HG03565 (cell line): ENCODE measurements around the gene BRD9.
"Not testable (repeated sequence)": the region's sequence is repeated elsewhere in the genome, so short reads cannot be mapped to it uniquely, and the experiment has no call there.

Experiments
- ATAC-seq: cut with Tn5 transposase; IDR thresholded peaks from one replicate; pipeline ENCODE4 v1.9.1; 2021; ENCODE audit warnings: mild to moderate bottlenecking, moderate library complexity; ENCODE audit not compliant: unreplicated experiment

Gene BRD9

GRCh38 chr5:923281-923873 lies 30.8 kb upstream of the BRD9 start:
- ATAC-seq: peak; percentile 56

- ATAC-seq: no peak
Observed at GRCh38 chr5:922436-923280, 30.1 kb upstream of the BRD9 start.

GRCh38 chr5:921456-922435 lies 29.1 kb upstream of the BRD9 start:
- ATAC-seq: no peak

DNA sequence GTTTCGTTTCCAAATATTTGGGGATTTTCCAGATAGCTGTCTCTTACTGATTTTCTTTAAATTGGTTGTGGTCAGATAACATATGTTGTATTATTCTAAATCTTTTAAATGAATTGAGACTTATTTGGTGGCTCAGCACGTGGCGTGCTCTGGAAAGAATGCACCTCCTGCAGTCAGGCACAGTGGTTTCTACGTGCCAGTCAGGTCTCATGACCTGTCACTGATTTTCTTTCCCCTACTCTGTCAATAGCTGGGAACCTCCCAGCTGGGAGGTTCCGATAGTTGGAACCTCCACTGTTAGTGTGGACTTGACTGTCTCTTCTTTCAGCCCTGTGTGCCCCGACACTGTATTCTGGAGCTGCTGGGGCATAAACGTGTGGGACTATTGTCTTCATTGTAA lies 27.7 kb upstream of the BRD9 start:
- no peak for ATAC-seq

DNA sequence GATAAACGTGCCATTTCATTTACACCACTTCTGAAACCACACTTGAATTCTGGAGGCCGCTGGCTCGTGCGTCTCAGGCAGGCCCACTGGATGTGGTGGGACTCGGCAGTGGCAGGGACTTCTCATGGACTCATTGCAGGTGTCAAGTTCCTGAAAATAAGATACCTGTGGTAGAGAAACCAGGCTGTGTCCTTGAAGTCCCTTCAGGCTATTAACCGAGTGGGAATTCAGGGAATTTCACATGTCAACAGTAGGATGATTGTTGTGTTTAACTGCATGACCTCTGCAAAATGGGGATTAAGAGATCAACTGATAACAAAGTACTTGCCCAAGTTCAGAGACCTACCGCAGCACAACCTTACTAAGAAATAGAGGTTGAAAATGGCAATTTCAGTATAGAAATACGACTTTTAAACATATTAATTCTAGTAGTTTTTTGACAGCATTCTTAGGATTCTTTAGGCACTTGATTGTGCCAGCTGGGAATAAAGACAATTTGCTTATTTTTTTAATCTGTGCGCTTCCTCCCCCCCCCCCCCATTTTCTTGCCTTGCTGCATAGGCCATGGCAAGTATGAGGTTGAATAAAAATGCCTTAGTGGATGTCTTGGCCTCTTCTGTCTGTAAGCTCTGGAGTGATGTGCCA lies 26.9 kb upstream of the BRD9 start:
- ATAC-seq: no peak

DNA sequence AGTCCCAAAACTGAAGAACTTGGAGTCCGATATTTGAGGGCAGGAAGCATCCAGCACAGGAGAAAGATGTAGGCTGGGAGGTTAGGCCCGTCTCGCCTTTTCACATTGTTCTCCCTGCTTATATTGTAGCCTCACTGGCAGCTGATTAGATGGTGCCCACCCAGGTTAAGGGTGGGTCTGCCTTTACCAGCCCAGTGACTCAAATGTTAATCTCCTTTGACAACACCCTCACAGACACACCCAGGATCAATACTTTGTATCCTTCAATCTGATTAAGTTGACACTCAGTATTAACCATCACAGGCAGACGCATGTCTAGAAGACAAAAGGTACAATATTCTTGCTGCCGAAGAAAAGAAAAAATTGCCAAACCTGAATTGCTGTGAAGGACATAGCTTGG lies 26.1 kb upstream of the BRD9 start:
- not testable (repeated sequence) for ATAC-seq

GRCh38 chr5:916441-917293 lies 24.1 kb upstream of the BRD9 start:
- ATAC-seq: no peak

DNA sequence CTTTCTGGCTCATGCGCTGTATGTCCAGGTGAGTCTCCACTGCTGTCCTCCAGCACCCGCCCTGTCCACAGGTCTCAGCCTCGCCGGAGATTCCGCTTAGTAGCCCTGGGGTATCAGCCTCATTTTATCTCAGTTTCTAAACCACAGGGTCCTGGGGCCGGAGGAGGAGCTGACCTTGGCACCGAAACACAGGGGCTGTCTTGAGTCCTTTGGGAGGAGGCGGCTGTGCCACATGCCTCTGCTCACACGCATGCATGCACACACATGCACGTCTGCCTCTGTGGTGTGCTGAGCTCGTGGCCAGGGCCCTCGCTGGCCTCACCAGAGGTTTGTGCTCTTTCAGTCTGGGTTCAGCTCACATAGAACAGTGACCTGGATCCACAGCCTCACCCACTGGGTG lies 23.3 kb upstream of the BRD9 start:
- ATAC-seq: no peak

DNA sequence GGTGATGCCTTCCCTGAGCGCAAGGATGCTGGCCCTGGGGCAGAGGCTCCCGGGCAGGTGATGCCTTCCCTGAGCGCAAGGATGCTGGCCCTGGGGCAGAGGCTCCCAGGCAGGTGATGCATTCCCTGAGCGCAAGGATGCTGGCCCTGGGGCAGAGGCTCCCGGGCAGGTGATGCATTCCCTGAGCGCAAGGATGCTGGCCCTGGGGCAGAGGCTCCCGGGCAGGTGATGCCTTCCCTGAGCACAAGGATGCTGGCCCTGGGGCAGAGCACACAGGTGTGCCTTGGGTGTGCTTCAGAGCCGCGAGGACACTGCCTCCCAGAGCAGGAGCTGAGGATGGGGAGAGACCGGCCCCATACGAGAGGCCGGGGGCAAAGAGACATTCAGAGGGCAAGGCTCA lies 22.7 kb upstream of the BRD9 start:
- not testable (repeated sequence) for ATAC-seq

DNA sequence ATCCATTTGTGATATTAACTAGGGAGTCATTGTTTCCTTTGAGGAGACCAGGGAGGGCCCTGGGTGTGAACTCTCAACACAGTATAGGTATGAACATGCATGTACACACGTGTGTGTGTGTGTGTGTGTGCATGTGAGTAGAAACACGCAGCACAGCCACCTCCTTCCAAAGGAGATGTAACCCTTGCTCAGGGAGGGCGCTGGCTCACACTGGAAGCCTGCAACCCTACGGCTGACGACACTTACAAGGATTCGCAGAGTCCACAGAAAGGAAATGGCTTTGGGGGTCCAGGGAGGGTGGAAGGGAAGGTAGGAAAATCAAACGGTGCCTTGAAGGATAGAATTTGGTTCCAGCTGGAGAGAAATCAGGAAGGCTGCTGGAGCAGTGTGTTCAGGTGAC lies 22.0 kb upstream of the BRD9 start:
- ATAC-seq: no peak

DNA sequence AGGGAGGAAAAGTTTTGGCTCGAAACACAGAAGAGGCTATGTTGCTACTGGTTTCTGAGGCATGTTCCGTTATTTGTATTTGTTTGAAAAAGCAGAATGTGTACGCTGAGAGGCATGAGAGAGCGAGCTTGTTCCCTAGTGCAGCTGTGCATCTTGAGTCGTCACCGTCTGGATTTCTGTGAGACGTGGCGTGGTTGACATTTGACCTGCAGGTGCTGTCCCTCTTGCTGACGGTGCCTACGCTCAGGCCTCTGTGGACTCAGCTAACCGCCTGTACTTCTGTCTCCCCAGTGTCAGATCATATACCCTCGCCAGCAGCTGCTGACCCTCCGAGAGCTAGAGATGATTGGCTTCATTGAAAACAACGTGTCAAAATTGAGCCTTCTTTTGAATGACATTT lies 21.6 kb upstream of the BRD9 start:
- ATAC-seq: no peak

- no peak for ATAC-seq
Observed at GRCh38 chr5:912280-913091, 19.9 kb upstream of the BRD9 start.

- no peak for ATAC-seq
Observed at GRCh38 chr5:911601-912000, 19.0 kb upstream of the BRD9 start.

GRCh38 chr5:910769-911160 lies 18.2 kb upstream of the BRD9 start:
- ATAC-seq: no peak

DNA sequence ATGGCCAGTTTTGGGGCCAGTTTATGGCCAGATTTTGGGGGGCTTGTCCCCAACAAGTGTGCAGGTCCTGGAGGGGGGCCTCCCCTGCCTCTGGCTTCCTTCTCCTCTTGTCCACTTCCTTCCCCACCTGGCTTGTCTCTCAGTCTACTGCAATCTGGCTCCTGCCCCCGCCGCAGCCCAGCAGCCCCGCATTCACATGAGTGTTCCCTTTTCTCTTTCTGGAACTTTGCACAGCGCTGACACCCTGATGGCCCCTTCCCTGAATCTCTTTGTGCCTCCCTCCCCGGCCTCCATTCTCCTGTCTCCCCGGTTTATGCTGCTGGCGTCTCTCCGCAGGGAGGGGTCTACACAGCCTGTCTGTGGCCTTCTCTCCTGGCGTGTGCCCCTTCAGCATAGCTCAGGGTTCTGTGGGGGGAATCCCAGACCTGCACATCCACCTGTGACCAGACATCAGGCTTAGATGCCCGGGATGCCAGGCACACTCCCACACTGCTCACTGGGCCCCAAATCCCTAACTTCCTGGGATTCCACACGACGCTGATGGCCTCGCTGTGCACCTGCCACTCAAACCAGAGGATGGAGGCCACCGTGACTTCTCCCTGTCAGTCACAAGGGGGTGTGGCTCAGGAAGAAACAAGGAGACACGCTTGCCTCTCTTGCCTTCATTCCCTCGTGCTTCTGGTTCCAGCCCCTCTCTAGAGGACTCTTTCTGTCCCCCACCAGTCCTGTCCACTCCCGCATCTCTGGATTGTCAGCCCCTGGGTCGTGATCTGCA lies 17.6 kb upstream of the BRD9 start:
- no peak for ATAC-seq

- ATAC-seq: no peak
Observed at GRCh38 chr5:909086-909485, 16.5 kb upstream of the BRD9 start.

GRCh38 chr5:908172-908571 lies 15.6 kb upstream of the BRD9 start:
- no peak for ATAC-seq

- no peak for ATAC-seq
Observed at GRCh38 chr5:907366-907910, 14.8 kb upstream of the BRD9 start.
